ENCODE data around the gene CCNY.

The CCNY gene

DNA sequence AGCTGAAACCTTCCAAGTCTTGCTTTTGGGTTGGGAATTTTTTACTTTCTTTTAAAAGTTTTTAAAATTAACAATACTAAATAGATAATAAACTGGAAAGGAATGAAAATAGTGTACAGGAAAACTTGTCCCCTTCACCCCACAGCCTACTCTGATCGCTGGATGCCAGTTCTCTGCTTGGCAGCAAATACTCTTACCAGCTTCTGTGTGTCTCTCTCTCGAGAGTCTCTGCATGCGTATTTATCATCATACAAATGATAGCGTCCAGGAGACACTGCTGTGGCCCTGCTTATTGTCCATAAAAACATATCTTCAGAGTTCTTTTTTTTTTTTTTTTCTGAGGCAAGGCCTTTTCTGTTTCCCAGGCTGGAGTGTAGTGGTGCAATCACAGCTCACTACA, 101.5 kb downstream of the CCNY start:
- no peak for DNase-seq

DNA sequence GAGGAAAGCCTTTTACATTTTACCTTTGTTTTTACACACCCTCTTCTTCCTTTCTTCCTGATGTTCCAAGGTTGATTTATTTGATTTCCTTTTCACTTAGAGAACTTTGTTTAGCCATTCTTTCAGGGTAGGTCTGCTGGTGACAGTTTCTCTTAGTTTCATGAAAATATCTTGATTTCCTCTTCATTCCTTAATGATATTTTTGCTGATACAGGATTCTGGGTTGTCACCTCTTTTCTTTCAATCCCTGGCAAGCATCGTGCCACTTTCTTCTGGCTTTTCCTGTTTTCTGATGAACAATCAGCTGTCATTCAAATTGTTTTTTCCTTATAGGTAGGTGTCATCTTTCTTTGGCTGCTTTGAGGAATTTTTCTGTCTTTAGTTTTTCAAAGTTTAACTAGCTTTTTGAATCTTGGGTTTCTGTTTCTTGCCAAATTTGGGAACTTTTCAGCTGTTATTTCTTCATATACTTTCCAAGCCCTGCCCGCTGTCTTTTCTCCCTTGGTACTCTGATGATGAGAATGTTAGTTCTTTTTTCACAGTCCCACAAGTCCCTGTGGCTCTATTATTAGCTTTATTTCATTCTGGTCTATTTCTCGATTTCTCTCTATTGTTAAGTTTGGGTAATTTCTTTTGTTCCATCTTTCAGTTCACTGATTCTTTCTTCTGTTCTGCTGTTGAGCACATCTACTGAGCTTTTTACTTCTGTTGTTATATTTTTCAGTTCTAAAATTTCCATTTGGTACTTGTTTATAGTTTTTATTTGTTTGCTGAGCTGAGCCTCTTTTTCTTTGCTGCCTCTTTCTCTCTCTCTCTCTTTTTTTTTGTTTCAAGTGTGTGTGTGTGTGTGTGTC, 102.6 kb downstream of the CCNY start:
- DNase-seq, result no peak

GRCh38 chr10:35440016-35440415, 103.7 kb downstream of the CCNY start:
- DNase-seq, result no peak

- no peak for DNase-seq
Observed at GRCh38 chr10:35442028-35442427, 105.7 kb downstream of the CCNY start.

DNA sequence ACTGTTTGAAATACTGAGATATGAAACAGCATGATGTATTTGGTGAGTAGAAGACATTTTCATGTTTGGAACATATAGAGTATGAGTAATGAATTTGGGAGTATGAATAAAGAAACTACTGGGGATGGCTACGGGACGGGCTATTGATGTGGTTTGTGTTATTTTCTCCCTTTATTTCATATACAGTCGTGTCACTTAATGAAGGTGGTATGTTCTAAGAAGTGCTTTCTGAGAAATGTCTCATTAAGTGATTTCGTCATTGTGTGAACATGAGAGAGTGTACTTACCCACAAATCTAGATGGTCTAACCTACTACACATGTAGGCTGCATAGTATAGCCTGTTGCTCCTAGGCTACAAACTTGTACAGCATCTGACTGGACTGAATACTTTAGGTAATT, 106.3 kb downstream of the CCNY start:
- no peak for DNase-seq

DNA sequence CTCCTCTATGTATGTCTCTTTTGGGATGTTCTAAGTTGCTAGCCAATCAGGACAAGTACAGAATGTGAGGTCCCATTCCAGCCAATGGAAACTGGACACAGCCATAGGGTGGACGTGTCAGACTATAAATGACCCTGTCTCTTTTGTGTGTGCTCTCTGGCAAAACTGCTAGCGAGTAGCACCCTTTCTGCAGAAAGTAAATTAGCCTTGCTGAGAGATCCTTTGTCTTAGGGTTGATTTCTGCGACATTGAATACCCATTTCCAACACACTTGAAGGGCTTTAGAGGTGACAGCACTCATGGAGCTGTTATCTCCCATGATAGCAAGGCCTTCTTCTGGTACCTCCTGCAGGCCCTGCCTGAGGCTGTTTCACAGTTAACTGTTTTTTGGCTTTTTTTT, 107.5 kb downstream of the CCNY start:
- no peak for DNase-seq

- DNase-seq, result no peak
Observed at GRCh38 chr10:35445150-35445884, 109.0 kb downstream of the CCNY start.

GRCh38 chr10:35446439-35446838, 110.1 kb downstream of the CCNY start:
- DNase-seq, result no peak

GRCh38 chr10:35447693-35448407, 111.5 kb downstream of the CCNY start:
- DNase-seq, result no peak

DNA sequence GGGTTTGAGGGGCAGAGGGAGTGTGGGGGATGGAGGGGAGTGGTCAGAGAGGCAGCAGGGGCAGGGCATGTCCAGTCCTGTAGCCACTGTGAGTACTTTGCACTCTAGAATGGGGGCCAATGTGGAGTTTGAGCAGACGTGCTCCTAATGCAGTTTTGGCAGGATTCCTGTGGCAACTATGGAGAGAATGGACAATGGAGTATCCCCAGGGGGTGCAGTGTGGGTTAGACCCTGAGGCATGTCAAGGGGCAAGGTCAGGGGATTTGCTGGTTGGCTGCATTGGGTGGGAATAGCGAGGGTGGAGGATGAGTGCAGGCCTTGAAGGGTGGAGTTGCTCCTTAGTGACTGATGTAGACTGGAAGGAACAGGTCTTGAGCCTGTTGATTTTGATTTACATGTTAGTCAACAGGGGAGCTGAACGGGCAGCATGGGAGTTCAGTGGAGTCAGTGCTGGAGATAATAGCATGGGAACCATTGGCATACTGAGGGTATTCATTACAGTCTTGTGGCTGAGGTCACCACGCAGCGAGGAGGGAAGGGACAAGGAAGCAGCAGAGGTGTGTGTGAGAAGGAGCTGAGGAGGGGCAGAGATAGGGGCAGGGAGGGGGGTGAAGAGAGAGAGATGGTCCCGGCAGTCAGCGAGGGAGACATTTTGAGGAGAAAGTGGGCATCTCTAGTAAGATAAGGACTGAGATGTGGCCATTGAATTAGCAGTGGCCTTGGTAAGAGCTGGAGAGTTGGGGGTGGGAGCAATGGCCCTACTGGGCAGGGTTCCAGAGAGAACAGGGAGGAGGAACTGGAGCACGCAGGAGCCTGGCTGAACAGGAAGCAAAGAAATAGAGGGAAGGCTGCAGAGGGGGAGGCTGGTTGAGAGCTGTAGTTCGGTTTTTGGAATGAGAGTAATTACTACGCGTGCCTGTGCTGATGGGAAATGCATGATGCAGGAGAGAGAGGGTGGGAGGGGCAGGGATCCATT, 112.7 kb downstream of the CCNY start:
- DNase-seq, result no peak

DNA sequence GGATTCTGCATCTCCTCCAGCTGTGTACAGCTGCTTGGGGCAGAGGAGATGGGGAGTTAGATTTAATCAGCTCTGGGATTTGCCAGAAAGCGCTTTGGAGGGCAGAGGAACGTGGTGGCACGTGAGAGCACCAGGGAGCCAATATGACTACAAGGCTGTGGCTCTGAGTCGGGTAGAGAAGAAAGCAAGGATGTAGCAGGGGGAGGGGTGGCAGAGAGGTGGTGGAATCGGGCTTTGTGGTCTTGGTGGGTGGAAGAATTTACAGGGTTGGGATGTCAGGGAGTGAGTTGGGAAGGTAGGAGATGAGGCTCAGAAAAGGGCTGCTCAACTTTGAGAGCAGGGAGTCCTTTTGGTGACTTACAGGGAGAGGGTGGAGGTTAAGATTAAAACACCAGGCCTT, 113.6 kb downstream of the CCNY start:
- DNase-seq, result no peak

DNA sequence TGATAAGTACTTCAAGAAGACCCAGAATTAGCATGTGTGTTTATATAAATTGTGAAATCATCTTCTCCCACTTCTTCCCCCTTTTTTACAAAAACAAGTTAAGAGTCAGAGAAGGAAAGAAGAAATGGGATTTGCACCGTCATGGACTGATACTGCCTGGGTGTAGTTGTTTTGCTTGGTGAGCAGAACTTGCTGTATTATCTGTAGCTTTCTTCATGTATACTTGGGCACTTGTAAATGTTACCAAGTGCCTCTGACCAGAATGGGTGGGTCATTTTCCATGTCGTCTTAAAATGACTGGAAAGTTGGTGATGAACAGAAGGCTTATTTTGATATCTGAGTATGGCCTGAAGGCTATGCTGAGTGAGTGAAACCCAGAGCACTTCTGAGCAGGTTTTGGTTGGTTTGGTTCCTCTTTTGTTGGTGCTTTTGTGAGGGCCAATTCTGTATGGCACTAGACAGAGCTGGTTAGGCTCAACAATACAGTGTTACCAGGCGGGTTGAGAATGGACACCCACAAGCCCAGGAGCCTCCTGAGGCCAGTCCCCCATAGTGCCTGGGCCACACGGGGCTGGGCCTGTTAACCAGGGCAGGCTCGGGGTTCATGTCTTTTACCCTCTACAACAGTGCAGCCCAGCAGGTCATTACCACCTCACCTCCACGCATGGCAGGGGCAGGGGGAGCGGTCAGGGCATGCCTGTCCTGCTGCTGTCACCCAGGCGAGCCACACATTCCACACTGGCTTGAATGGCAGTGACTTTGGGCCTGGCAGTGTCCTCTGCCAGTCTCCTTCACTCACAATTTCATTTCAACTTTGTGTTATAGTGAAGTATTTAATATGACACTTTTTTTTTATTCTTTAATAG, 115.1 kb downstream of the CCNY start:
- DNase-seq, result no peak

- DNase-seq, result no peak
Observed at GRCh38 chr10:35452171-35452570, 115.9 kb downstream of the CCNY start.

- no peak for DNase-seq
Observed at GRCh38 chr10:35452847-35453246, 116.5 kb downstream of the CCNY start.

DNA sequence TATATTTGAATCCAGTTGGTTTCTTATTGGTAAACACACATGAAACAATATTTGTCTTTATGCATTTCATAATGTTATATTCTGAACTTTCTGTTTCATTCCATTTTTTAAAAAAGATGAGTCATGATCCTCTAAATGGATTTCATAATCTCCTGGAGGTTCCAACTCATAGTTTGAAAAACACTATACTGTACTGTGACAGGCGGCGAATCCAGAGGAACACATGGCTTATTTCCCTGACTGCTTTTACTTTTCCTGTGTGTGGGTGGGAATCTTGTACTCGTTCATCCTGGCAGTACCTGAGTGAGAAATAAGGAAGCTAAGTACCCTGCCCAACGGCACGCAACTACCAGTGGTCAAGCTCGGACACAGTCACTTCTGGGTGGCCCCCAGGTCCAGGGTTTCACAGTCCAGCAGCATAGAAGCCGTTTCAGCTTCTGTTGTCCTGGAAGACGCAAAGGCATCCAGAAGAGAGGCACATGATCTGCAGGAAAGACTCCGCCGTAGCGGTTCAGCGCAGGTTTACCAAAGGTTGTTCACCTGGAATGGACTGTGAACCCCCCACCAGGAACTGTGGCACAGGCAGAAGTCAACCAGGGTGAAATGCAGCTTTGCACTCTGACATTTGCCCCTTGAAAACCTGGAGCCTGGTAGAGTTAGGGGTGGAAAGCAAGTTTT, 117.7 kb downstream of the CCNY start:
- DNase-seq, result no peak

DNA sequence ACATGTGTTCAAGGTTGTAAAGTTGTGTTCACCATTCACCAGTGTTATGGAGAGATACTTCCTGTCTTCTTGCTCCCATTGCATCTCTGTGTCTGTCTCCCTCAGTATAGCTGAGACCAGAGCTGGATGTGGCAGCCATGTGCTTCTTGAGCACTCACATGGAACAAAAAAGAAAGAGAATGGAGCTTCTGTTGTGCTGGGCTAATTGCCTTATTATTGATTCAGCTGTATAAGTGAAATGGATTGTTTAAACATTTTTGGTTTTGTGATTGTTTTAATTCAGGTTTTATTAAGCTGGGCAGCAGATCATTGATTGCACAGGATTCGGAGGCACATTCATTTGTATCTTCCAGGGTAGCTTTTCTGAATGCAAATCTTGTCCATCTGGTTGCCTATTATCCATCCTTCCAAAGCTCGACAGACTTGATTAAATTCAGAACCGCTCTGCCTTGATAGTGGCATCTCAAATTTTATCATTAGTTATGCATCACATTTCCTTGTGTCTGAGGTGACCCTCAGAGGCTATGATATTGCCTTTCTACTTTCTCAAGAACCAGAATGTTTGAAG, 119.9 kb downstream of the CCNY start:
- no peak for DNase-seq

GRCh38 chr10:35456784-35457183, 120.5 kb downstream of the CCNY start:
- no peak for DNase-seq

GRCh38 chr10:35458500-35459448, 122.5 kb downstream of the CCNY start:
- no peak for DNase-seq

DNA sequence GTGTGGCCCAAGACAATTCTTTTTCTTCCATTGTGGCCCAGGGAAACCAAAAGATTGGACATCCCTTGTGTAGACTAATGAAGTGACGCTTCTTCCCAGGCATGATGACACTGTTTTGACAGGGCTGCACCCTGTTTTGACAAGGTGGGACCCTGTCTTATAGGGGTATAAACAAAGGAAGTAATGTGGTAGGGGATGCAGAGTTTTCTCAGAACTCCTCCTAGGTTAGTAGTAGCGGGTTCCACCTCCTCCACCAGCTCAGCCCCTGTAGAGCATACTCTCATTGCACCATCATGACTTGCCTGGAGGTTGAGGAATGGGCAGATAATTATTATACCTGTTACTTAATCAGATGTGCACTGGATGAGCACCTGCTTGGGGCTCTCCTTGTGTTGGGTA, 123.1 kb downstream of the CCNY start:
- no peak for DNase-seq

Data from activated T-cell treated with anti-CD3 and anti-CD28 coated beads, Interleukin-2, amount 50 U/mL, for 1 hour (primary cell).